H1 (cell line): Measurements from ENCODE around the gene BAIAP2. TPM values are rescaled to one million over a fixed set of nuclear protein-coding genes. Genes with fewer than 3 reads are reported as not detected.

Source experiments
- CEBPB ChIP-seq: IDR thresholded peaks from 2 replicates; pipeline ENCODE4 v1.6.1; 2012; ENCODE audit warnings: low read depth, low read length
- KDM5A ChIP-seq: fragments of 200-600 bp; IDR thresholded peaks from 2 replicates; pipeline ENCODE4 v1.7.1; 2012; ENCODE audit warnings: mild to moderate bottlenecking, low read length, inconsistent platforms, mixed read lengths
- SP4 ChIP-seq: IDR thresholded peaks from 2 replicates; pipeline ENCODE4 v1.6.1; 2012; ENCODE audit warnings: low read length, inconsistent platforms
- ZNF274 ChIP-seq: IDR thresholded peaks from 2 replicates; pipeline ENCODE4 v1.7.0; 2012; ENCODE audit warnings: low read length, borderline replicate concordance; ENCODE audit errors: extremely low read depth
- polyA plus RNA-seq, 7 experiments: library from polyadenylated mRNA; depleted of rRNA in 3 of 7; stranded (reverse) in 5 of 7; unstranded in 2 of 7; fragments of >200 nt in 5 of 7; fragments of 200-250 nt in 2 of 7; gene quantifications; 1 replicate in 5 of 7; 2 replicates in 1 of 7; 4 replicates in 1 of 7; pipeline versions ENCODE4 v1.2.1 to v1.2.3, GENCODE V29; 2011 to 2013; ENCODE audit warnings: missing spikeins in 2 of 7, mixed read lengths in 2 of 7
- total RNA-seq: library from RNA; stranded (reverse); fragmentation: NEBNext Ultra II Directional; extraction: Animal tissue kit (Norgen Biotek cat#: 25700); gene quantifications from 2 replicates; pipeline ENCODE4 v1.2.1, GENCODE V29; 2021

BAIAP2 gene
- total and polyA plus RNA-seq, 2 of the 8 experiments (the other 6 are each of a cell fraction or from before 2014, with no cell fraction given) = 10.0 to 22.8 TPM

DNA sequence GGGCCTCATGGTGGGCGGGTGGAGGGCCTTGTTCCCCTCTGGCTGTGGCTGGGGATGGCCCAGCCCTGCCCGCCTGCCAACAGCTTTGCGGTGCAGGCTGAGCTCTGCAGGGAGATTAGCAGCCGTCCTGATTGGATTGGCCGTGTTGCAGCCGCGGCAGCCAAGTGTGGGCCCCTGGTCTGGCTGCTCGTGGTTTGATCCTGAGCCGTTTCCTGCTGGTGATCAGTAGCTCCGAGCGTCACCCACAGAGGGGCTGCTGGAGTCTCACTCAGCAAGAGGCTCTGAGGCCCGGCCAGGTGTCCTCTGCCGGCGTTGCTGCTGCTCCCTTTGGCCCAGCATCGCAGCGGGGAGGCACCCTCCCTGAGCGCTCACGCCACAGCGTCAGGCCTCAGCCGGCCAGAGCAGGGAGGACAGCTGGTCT lies 32.5 kb downstream of the BAIAP2 start (continued):
- no peak for TF ChIP-seq CEBPB
- no peak for TF ChIP-seq SP4
- TF ChIP-seq ZNF274 = no peak
- no peak for TF ChIP-seq KDM5A
